GM19099 (cell line): ENCODE results near the gene DUSP28.

Experiments used
- POLR2A ChIP-seq: IDR thresholded peaks from 3 replicates; pipeline ENCODE4 v1.6.1; 2011; ENCODE audit warnings: low read depth; ENCODE audit not compliant: insufficient read length; ENCODE audit errors: extremely low read depth

The DUSP28 gene

GRCh38 chr2:240565333-240566202 lies 5.4 kb downstream of the DUSP28 start:
- peak; percentile 64 for TF ChIP-seq POLR2A

- peak; percentile 53 for TF ChIP-seq POLR2A
These were observed 6.3 kb downstream of the DUSP28 start for GRCh38 chr2:240566203-240567136.

GRCh38 chr2:240567137-240567871 lies 7.1 kb downstream of the DUSP28 start:
- no peak for TF ChIP-seq POLR2A

- TF ChIP-seq POLR2A: no peak
These were observed 7.9 kb downstream of the DUSP28 start, which contains the start of gene RNPEPL1 for GRCh38 chr2:240567872-240568677. Gene RNPEPL1, plus strand, starts transcription at chr2:240568484. Its CDS starts 103 bp downstream, at chr2:240568587.

GRCh38 chr2:240568678-240569522 lies 8.7 kb downstream of the DUSP28 start:
- TF ChIP-seq POLR2A: peak; percentile 40

- TF ChIP-seq POLR2A: no peak
These were observed 9.4 kb downstream of the DUSP28 start for GRCh38 chr2:240569523-240569997.

GRCh38 chr2:240569998-240570530 lies 9.9 kb downstream of the DUSP28 start:
- TF ChIP-seq POLR2A: no peak

GRCh38 chr2:240570531-240571313 lies 10.6 kb downstream of the DUSP28 start:
- no peak for TF ChIP-seq POLR2A

- TF ChIP-seq POLR2A: no peak
These were observed 11.3 kb downstream of the DUSP28 start for GRCh38 chr2:240571314-240571973.

- TF ChIP-seq POLR2A: no peak
These were observed 12.2 kb downstream of the DUSP28 start for GRCh38 chr2:240572141-240573031.

GRCh38 chr2:240573071-240573515 lies 12.9 kb downstream of the DUSP28 start:
- no peak for TF ChIP-seq POLR2A
